Stimulated activated CD8-positive, alpha-beta memory T cell treated with anti-CD3 and anti-CD28 coated beads, Interleukin-12 subunit alpha, Interleukin-12 subunit beta, amount 100 ng/mL, for 1 hour (primary cell): ENCODE measurements around the gene EVI5L.
"Not testable (repeated sequence)": the region's sequence is repeated elsewhere in the genome, so short reads cannot be mapped to it uniquely, and the experiment has no call there.

Experiments
- DNase-seq: peaks from one replicate; pipeline ENCODE4 v3.0.0-alpha.2; 2020; ENCODE audit warnings: low read depth

Gene EVI5L

DNA sequence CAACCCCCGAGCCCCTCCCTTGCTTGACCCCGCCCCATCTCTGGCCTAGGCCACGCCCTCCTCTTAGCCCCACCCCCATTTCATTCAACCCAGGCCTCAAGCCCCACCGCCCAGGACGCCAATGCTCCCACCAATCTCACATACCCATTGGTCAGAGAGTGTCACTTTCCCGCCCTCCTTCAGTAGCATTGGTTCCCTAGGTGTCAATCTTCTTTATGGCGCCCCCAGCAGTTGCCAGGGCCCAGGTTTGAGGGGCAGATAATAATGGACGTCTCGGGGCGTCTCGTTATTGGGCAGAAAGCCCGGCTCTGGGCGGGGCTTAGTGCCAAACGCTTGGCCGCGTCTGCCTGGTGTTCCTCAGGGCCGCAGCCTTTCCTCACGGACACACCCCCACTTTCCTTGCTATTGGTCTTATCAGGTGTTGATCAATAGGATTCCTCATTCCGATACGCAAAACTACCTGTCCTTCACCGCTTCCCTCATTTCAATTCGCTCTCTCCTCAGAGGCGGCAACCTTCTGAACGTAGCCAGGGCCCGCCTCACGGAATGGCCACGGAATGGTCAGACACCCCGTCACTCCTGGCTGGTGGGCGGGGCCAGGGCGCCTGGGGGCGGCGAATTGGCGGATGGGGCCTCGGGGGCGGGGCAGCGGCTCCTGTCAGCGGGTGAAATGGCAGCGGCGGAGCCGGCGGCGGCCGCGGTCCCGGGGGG, at the start of gene EVI5L:
Gene EVI5L (plus strand): TSS at position 658 of the 711 bp plus-strand sequence. CDS start 16,325 bp downstream, outside the sequence.
- DNase-seq, result peak; percentile 98

DNA sequence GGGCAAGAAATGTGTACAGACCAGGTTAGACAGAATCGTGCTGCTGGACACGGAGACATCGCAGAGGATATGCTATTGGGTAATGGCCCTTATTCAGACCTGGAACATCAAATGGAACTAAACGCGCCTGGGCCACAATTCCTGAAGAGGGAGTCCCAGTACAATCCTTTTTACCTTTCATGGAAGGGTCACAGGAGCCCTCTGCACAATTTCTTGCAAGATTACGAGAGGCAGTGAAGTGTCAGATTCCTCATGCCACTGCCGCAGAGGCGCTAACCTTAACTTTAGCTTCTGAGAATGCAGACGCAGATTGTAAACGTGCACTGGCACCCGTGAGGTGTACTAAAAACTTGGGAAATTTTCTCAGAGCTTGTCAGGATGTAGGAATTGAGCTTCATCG, 48.9 kb upstream of the EVI5L start:
- DNase-seq, result no peak

DNA sequence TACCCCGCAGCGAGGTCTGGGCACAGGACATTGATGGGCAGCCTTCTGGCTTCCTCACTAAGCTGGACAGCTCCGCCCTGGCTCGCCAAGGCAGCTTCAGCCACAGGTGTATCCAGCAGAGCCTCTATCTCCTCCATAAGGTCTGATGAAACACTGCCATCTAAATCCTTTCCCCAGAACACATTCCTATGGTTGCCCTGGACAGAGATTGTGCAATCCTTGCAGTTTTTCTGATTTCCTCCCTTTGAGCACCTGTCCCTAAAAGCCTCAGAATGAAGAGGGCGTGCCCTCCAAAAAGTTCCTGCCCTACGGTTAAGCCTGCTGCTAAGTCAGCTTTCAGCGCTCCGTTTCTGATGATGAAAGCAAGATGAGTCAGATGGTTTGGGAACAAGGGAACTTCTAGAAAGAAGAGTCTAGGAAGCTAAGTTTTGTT, 46.0 kb upstream of the EVI5L start:
- no peak for DNase-seq

DNA sequence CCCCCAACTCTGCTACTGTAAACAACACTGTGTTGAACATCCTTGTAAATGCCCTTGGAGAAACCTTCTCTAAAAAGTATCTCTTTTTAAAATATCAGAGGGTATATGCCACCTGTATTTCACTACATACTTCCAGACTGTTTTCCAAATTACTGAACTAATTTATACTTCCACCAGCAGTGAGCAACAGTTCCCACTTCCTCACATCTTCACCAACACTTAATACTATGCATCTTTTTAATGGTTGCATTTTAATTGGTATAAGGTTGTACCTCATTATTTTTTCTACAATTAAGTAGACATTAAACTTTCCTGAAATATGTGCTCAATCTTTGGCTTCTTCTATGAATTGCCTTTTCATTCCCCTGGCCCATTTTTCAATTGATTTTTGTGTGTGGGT, 45.2 kb upstream of the EVI5L start:
- DNase-seq, result no peak

DNA sequence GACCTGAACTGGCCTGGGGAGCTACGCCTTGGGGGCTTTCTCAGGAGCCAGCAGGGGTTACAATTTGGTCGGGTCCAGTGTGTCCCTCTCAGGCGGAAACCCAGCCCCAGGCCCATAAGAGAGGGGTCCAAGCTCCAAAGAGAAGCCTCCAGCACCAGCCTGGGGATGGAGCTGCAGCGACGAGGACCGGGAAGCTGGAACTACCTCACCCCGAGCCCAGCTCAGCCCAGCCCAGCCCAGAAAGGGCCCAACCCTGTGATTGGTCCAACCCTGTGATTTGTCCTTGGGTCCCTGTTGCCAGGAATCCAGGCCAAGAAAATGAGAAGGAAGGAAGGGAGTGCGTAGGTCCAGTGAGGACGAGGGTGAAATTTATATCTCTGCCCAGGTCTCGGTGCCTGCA, 42.9 kb upstream of the EVI5L start:
- no peak for DNase-seq

DNA sequence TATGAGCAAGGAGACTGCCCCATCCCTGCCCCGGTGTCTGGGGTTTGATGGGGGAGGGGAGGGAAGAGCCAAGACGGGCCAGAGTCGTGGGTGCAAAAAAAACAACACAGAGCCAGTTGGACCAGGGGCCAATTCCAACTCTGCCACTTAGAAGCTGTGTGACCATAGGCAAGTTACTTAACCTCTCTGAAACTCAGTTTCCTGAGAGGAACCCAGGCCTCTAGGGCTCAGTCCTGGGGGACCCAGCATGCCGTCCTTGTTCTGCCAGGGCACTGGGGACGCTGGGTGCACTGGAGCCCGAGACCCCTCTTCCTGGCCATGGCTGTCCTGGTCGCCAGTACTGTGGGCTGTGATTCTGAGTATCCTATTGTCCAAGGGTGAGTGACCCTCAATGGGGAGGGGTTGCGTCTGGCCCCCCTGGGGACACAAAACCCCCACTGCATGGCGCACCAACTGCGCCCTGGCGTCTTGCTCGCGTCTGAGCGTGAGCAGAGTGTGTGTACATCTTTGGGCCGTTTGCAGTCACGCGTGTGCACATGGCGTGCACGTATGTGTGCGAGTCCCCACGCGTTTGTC, 42.3 kb upstream of the EVI5L start:
- DNase-seq, result no peak

DNA sequence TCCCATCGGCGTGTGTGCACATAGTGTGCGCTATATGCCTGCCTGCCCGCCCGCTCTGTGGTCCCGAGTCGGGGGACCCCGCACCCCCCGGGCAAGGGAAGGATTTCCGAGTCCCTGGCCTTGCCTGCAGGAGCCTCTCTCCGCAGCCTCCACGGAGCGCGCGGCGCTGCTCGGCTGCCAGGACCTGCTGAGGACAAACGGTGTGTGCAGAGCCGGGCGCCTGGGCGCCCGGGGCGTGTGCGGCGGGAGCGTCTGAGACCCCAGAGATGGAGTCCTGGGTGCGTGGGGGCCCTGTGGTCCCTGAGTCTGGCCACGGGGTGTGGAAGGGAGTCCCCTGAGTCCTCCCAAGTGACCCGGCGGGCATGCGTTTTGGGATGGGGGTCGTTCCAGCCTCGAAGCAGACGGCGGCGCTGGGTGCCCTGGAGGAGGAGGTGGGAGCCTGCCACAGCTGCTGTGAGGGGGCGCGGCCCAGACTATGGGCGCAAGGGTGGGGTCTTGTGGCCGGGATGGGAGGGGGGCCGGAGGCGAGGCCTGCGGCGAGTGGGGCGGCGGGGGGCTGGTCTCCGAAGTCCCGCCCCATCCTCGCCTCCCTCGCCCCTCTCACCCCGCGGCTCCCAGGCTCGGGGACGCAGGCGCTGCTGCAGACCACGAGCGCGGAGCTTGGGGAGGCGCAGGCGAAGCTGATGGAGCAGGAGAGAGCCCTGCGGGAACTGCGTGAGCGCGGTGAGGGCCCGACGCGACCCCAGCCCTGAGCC, 41.7 kb upstream of the EVI5L start:
- no peak for DNase-seq

DNA sequence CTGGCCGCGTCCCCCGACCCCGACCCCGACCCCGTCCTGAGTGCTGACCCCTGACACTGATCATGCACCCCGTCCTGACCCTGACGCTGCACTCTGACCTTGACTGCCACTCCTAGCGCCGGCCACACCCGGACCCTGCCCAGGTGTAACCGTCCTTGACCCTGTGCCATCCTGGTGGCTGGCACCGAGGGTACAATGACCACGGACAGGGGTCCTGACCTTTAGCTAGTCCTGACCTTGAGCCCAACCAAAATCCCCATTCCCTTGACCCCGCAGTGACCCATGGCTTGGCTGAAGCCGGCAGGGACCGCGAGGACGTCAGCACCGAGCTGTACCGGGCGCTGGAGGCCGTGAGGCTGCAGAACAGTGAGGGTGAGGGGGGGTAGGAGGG, 41.1 kb upstream of the EVI5L start:
- DNase-seq, result no peak

DNA sequence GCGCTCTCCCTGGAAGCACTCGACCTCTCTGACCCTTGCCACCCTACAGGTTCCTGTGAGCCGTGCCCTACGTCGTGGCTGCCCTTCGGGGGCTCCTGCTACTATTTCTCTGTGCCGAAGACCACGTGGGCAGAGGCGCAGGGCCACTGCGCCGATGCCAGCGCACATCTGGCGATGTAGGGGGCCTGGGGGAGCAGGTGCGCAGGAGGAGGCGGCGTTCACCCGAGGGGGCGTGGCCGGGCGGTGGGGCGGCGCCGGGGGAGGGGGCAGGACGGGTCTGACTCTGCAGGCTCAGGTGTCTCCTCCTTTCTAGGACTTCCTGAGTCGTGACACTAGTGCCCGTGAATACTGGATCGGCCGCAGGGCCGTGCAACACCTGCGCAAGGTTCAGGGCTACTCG, 40.6 kb upstream of the EVI5L start:
- DNase-seq, result no peak

DNA sequence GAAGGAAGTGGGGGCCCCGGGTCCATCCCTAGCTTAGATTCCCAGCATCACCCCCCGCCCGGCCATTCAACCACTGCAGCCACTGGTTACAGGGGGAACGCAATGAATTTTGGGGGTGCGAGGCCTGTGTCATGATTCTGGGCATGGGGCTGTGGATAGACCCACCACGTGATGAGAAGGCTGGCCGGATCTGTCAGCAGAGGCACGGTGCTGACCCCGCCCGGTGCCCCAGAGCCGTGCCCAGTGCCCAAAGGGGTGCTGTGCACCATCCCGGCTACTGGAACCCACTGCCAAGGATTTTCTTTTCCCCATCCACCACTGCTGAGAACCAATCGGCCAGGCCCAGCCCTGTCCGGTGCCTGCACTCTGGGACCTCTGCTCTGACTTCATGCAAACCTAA, 39.6 kb upstream of the EVI5L start:
- DNase-seq, result no peak

DNA sequence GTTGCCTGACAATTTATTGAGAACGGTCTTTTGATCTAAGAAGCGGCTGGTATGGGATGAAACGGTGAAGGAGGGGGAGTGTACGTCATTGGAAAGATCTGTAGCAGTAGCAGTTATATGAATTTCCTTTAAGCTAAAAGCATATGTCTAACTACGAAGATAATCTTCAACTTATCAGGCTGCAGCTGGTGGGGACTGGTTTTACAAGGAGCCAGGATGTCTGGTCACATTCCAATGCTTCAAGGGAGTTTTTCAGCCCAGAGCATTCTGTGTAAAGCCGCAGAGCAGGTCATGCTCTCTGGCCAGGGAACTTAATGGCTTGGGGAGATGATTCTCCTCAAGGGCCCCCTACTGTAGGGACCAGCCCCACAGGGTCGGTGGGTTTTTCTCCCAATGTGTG, 37.7 kb upstream of the EVI5L start:
- DNase-seq, result no peak

DNA sequence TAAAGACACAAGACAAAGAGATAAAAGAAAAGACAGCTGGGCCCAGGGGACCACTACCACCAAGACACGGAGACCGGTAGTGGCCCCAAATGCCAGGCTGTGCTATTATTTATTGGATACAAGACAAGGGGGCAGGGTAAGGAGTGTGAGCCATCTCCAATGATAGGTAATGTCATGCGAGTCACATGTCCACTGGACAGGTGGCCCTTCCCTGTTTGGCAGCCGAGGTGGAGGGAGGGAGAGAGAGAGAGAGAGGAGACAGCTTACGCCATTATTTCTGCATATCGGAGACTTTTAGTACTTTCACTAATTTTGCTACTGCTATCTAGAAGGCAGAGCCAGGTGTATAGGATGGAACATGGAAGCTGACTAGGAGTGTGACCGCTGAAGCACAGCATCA, 37.3 kb upstream of the EVI5L start:
- DNase-seq, result not testable (repeated sequence)

DNA sequence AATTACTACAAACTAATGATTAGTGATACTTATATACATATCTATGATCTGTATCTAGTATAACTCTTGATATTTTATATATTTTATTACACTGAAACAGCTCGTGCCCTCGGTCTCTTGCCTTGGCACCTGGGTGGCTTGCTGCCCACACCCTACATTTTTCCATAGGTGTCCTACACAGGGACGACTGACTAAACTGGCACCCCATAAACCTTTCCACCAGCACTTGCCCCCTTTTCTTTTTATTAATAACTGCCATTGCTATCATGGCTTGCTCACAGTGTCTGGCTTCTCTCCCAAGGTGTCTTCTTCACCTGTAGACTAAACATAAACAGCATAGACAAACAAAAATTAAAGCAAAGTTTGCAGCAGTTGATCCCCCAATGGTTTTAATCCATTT, 36.5 kb upstream of the EVI5L start:
- no peak for DNase-seq

DNA sequence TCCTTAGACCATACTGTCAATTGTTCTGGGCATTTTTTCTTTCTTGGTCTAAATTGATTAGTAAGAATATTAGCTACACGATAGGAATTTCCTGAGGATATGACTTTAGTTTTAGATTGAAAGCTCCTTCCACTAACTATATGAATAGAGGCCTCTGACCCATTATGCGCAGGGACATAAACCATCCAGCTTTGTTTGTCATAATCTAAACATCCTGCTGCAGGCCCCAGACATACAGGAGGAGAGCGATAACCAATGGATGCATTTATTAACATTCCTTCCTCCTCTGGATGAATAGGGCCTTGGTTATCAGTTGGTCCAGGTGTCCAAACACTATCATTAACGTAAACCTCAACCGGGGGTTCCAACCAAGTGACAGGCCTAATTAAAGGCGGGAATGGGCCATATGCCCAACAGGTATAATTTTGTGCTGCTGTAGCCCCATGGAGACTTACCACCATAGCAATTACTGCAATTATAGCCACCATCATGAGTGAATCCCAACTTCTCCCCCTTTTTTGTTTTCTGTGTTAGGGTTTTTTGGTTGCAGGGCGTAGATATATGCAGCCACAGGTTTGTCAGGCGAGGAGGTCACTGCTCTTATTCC, 34.4 kb upstream of the EVI5L start:
- no peak for DNase-seq

DNA sequence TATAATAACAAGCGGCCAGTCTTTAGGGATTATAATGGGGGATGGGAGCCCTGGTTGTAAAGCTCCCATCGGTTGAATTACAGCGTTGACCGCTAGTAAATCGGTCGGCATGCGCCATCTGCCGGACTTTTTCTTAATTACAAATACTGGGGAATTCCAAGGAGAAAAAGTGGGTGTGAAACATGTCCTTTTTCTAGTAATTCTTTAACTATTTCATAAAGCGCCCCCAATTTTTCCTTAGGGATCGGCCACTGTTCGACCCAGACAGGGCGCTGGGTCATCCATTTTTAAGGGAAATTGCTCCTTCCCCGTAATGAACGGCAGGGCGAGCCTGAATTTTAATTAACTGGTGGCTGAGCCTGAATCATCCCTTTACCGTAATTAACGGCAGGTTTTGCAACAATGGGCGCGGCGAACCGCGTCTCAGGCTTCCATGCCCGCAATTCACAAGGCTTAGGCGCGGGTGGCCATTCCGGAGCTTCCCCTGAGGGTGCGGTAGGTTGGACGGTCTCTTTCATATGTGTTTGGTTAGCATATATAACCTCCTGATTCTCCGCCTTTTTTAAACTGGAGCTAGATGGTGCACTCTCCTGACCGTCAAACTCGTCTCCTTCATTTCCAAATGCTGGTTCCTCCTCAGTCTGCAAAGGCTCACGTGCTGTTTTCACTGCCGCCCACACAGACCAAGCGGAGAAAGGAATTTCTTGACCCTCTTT, 30.2 kb upstream of the EVI5L start:
- peak; percentile 59 for DNase-seq

DNA sequence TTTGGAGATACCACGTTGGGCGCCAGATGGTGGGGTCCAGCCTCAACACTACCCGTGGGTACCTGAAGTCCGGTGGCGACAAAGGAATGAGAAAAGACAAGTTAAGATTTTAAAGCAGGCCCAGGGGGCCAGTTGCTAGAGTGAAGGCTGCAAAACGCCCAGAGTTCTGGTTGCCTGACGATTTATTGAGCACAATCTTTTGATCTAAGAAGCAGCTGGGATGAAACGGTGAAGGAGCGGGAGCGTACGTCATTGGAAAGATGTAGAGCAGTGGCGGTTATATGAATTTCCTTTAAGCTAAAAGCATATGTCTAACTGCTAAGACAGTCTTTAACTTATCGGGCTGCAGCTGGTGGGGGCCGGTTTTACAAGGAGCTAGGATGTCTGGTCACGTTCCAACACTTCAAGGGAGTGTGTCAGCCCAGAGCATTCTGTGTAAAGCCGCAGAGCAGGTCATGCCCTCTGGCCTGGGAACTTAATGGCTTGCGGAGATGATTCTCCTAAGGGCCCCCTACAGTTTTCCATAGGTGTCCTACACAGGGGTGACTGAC, 28.9 kb upstream of the EVI5L start:
- no peak for DNase-seq

DNA sequence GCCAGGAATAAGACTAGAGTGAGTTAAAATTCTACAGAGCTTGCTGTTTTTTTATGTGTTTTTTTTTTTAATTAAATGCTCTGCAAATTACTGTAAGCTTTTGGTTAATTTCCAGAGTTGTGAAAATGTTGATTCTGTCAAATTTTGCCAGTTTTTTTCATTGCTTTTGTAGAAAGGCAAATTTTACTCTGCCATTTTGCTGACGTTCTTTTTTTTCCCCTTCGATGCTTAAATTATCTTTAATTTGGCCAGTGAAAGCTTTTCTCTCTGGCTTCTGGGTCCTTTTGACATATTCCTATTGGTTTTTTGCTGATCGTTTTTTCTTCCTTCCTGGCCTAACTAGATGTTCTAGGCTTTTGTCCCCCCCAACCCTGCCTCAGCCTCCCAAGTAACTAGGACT, 23.8 kb upstream of the EVI5L start:
- DNase-seq, result no peak

DNA sequence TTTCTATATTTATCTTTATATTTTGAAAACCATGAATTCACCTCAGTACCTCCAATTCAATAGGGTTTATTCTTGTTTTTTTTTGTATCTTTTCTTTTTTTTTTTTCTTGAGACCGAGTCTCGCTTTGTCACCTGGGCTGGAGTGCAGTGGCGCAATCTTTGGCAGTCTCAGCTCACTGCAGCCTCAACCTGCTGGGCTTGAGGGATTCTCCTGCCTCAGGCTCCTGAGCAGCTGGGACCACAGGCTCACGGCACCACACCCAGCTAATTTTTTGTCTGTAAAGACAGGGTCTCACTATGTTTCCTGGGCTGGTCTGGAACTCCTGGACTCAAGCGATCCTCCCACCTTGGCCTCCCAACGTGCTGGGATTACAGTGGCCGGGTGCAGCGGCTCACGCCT, 23.1 kb upstream of the EVI5L start:
- no peak for DNase-seq

DNA sequence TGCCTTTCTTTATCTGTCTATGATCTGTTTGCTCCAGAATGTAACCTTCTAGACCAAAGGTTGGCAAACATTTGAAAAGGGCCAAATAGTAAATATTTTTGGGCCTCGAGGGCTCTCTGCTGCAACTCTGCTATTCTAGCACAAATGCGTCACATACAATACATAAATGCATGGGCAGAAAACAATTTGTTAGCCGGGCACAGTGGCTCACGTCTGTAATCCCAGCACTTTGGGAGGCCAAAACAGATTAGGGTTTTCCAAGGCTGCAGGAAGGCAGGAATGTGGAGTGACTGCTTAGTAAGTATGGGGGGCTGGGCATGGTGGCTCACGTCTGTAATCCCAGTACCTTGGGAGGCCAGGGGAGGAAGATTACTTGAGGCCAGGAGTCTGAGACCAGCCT, 21.9 kb upstream of the EVI5L start:
- no peak for DNase-seq

DNA sequence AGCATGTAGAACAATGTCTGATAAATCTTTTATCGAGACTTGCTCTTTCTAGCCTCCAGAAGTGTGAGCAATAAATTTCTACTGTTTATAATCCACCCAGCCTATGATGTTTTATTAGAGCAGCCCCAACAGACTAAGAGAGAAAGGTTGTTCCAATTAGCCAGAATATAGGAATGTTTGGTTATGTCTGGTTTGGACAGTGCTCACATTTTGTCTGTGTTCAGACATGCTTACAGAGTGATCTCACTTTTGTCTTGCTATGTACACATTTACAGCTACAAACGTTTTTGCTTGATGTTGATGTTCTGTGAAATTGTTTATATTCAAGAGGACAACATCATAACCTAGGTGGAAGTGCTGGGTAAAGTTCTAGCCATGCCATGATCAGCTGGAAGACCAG, 18.0 kb upstream of the EVI5L start:
- no peak for DNase-seq

DNA sequence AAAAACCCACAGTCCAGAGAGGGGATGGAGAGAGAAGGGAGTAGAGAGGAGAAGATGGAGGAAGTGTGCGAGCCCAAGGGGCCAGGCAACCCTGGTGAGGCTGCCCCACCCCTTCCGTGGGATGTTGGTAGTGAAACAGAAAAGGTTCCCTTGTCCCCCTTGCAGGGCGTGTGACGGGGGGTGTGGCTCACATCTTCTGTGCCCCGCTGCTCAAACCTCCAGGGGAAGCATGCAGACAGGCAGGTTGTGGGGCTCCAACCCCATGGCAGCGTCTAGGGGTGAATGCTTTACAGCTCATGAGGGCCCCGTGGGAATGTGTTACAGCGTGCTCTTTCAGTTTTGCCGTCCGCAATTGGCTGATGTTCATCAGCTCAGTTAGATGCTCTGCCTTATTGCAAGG, 14.7 kb upstream of the EVI5L start:
- DNase-seq, result no peak

DNA sequence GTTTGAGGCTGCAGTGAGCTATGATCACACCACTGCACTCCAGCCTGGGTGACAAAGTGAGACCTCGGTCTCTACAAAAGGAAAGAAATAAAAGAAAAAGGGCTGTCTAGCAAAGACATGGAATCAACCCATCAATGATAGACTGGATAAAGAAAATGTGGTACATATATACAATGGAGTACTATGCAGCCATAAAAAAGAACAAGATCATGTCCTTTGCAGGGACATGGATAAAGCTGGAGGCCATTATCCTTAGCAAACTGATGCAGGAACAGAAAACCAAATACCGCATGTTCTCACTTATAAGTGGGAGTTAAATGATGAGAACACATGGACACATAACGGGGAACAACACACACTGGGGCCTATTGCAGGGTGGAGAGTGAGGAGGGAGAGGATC, 14.0 kb upstream of the EVI5L start:
- DNase-seq, result not testable (repeated sequence)
